GM21619 (cell line): ENCODE measurements around the gene TFPT.
A peak's percentile ranks its signal among the peaks of the same experiment; 100 is the strongest.

Experiments used
- ATAC-seq: cut with Tn5 transposase; IDR thresholded peaks from one replicate; pipeline ENCODE4 v1.9.1; 2021; ENCODE audit not compliant: unreplicated experiment

The TFPT gene

DNA sequence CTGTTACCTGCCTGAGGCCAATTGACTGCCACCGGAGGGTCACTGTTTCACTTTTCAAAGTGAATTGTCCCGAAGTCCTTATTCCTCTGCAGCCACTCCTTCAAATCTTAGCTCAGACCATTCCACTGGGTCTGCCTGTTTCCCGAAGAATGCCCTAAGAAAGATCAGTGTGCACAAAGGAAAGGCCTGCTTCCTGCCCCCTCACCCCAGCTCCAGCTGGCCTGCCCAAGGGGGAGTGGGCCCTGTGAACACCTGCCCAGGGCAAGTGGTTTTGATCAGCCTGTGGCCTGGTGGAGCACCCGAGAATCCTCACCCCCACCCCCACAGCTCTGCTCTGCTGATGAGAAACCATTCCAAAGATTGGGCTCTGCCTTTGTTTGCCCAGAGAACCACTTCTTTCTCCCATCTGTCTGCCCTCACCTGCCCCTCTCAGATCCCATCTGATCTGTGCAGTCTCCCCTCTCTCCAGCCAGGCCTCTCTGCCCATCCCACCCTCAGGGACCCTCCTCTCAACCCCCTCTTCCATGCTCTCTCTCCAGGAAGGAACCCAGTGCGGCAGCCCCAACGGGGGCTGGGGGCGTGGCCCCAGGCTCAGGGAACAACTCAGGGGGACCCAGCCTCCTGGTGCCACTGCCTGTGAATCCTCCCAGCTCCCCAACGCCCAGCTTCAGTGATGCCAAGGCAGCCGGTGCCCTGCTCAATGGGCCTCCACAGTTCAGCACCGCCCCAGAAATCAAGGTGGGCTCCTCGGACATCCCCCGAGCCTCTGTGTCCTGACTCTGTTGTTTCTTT lies 33.8 kb upstream of the TFPT start:
- no peak for ATAC-seq

DNA sequence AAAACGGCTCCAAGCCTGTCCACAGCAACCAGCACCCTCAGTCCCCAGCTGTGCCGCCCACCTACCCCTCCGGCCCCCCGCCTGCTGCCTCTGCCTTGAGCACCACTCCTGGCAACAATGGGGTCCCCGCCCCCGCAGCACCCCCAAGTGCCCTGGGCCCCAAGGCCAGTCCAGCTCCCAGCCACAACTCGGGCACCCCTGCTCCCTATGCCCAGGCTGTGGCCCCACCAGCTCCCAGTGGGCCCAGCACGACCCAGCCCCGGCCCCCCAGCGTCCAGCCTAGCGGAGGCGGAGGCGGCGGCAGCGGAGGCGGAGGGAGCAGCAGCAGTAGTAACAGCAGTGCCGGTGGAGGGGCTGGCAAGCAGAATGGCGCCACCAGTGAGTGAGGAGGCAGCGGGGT lies 32.7 kb upstream of the TFPT start:
- no peak for ATAC-seq

GRCh38 chr19:54147676-54148075 lies 32.2 kb upstream of the TFPT start:
- no peak for ATAC-seq

DNA sequence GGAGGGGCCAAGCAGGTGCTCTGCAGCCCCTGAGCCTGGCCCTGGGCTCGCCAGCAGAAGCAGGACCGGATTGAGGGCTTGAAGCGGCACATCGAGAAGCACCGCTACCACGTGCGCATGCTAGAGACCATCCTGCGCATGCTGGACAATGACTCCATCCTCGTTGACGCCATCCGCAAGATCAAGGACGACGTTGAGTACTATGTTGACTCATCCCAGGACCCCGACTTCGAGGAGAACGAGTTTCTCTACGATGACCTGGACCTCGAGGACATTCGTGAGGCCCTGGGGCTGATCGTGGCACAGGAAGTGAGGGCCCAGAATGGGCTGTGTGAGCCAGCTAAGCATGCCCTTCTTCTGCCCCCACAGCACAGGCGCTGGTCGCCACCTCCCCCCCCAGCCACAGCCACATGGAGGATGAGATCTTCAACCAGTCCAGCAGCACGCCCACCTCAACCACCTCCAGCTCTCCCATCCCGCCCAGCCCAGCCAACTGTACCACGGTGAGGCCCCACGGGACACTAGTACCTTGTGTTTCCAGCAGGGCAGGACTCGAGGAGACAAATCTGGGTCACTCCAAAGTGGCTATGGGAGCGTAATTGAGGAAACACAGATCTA lies 30.2 kb upstream of the TFPT start:
- no peak for ATAC-seq

DNA sequence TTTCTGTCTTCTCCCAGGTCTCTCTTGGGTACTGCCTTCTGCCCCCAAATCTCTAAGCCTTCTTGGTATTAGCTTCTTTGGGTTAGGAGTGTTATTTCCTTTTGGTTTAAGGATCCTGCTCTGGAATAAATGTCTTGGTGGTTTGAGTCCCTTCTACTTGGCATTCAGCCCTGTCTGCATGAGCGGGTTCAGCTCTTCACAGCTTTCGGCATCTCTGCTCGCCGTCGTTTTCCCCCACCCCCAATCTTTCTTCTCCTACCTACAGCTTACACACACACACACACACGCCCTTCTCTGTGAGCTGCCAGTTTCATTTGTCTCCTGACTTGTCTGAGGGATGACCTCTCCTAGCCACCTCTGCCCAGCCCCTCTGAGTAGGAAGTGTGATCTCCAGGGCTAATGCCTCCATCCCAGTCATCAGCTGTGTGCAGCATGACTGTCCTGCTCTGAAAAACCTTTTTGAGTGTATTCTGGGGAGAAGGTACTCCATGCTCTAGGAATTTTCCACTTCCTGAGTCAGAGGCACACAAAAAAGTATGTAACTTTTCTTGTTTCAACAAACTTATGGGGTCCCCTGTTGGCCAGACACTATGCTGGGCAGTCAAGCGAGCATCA lies 26.8 kb upstream of the TFPT start:
- no peak for ATAC-seq

DNA sequence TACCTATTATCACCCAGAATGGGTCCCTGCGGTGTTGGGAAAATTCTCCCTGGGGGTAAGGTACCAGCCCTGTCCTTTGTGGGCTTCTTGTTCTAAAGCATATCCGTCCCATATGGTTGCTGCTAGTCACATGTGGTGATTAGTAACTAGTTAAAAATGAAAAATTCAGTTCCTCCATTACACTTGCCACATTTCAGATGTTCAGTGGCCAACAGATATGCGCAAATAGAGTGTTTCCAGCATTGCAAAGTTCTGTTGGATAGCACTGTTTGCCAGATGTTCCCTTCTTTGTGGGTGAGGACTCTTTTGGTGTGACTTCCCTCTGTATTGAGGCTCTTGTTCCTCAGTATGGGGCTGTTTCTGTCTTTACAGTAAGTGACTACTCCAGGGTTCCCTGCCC lies 25.9 kb upstream of the TFPT start:
- no peak for ATAC-seq

GRCh38 chr19:54138489-54139256 lies 23.2 kb upstream of the TFPT start:
- no peak for ATAC-seq

- ATAC-seq, result no peak
Observed at GRCh38 chr19:54137699-54138488, 22.4 kb upstream of the TFPT start, which contains the start of gene CNOT3. TSS of gene CNOT3 (plus strand) at chr19:54137762. CDS start at chr19:54142979, 5,217 bp downstream.

DNA sequence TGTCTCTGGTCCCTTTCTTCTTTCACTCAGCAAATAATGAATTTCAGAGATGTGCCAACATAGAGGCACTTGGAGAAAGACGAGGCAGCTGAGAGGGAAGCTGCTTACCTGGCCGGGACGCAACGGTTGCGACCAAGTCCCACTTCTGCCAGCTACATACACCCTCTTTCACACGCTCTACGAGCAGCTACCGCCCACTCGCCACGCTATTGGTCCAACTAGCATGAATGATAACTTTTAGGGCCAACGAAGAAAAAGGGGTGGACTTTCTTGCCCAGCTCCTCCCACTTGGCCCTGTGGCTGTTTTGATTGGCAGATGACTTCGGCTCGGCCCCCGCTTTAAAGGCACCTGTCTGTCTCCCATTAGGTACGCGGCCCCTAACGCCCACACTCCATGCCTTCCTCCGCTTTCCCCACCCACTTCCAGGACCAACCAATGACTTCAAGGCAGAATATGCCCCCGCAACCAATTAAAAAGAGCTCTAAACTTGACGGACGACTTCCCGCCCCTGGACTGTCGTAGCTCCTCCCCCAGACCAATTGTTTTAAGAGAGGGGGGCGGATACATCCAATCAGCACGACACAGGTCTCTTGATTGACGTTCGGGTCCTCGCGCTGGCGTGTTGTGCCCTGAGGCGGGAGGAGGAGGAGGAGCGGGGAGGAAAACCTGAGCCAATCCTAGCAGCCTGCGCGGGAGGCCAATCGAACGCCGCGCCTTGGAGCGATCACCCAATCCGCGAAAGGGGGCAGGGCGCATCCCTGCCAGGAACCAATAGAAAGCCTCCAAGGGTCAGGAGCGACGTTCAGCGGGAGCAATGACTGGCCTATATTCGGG lies 21.6 kb upstream of the TFPT start:
- ATAC-seq, result peak; percentile 69

DNA sequence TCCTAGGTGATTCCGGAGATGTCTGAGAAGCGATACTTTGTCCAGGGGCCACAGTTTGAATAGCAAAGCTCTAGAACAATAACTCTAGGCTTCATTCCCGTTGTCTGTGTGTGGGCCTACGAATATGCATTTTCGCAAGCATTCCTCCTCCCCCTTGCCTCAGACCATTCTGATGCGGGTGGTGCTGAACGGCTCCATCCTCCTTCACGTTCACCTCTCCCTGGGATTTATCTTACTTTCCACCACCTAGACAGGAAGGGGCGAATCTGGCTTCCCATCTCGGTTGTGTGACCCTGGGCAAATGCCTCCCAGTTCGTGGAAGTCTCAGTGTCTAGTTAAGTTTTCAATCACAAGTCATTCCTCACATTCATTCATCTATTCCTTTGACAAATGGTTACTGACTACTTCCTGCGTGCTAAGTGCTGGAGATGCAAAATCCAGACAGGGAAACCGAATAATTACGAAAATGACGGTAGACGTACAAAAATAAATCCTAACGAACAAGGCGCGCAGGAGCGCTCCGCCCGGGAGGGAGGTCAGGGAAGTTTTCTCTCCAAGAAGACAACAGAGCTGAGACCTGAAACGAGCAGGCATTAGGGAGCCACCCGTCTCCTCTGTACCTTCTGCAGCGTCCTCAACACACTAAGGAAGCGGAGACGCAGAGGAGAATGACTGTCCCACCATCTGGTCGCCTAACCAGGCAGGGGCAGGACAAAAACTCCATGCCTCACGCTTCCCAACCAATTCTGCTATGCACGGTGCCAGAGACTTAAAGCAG lies 20.8 kb upstream of the TFPT start:
- ATAC-seq, result no peak

- ATAC-seq, result no peak
Observed at GRCh38 chr19:54133957-54134590, 18.6 kb upstream of the TFPT start.

GRCh38 chr19:54133312-54133956 lies 18.0 kb upstream of the TFPT start:
- ATAC-seq, result no peak

DNA sequence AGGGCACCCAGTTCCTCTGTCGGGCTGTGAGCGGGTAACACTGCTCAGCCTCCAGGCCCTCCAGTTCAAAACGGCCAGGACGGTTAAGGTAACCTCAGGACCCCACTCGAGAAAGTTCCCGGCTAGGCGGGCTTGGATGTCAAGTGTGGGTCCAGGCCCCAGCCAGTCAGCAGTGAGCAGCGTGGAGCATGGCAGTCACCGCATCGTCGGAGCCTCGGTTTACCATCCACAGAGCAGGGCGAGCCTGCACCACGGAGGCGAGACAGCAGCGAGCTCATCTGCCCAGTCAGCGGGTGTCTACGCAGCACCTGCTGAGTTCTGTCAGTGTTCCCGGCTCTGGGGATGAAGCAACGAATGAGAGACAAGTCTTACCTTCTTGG lies 14.2 kb upstream of the TFPT start:
- ATAC-seq, result no peak

- ATAC-seq, result no peak
Observed at GRCh38 chr19:54128796-54129616, 13.5 kb upstream of the TFPT start.

- ATAC-seq, result no peak
Observed at GRCh38 chr19:54128441-54128725, 12.9 kb upstream of the TFPT start.

DNA sequence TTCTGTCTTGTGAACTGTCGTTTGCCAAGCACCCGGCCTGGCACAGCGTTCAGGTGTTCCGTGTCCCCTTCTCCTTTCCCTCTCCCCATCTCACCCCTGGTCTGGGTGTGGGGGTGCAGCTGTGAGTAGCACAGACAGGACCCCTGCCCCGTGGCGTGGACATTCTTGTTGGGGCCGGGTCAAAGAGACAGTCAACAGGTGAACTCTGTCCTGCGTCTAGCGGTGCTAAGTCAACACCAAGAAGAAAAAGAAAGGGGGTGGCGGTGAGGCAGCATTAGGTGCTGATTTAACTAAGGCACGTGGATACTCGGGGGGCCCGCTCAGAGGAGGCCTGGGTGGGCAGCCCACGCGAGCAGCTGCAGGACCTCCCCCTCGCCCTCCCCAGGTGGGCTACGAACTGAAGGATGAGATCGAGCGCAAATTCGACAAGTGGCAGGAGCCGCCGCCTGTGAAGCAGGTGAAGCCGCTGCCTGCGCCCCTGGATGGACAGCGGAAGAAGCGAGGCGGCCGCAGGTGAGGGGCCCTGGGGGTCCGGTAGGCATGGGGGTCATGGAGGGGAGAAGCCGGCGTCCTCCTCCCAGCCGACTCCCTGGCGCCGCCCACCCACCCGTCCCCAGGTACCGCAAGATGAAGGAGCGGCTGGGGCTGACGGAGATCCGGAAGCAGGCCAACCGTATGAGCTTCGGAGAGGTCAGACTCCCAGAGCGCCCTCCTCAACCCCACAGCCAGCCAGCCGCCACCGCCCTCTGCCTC lies 12.4 kb upstream of the TFPT start:
- ATAC-seq, result no peak

GRCh38 chr19:54125713-54126112 lies 10.3 kb upstream of the TFPT start:
- ATAC-seq, result no peak
